HCT116 (cell line): Measurements from ENCODE around the gene DRGX. TPM values are rescaled to one million over a fixed set of nuclear protein-coding genes. Genes with fewer than 3 reads are reported as not detected.

ENCODE experiments used
- ATAC-seq: fragments of 200-7000 bp; cut with Tn5 transposase; 2 replicates; pipeline ENCODE4 v1.9.1; 2020; ENCODE audit warnings: mild to moderate bottlenecking, moderate library complexity
- BruUV-seq: library from RNA; stranded (reverse); fragments of 400-500 nt; replicated peaks from 2 replicates; lab custom pipeline; 2021; lab: Mats Ljungman, UMichigan
- CTCF ChIA-PET: fragments of 300-600 bp; sonication (Branson Sonifier 250); formaldehyde crosslinking; loops from one replicate; lab custom pipeline; 2021; ENCODE audit warnings: antibody characterized with exemption; lab: Charles Lee
- POLR2A ChIA-PET: fragments of 300-600, 350-600 bp; sonication (Branson Sonifier 250); formaldehyde crosslinking; loops from one replicate; lab custom pipeline; 2021; ENCODE audit warnings: antibody characterized with exemption; lab: Charles Lee
- RAD21 ChIA-PET, 2 experiments: fragments of 300-600 bp; sonication (Branson Sonifier 250); formaldehyde crosslinking; loops; one replicate each; lab custom pipeline; 2023; ENCODE audit warnings: low total read pairs in 2 of 2; ENCODE audit not compliant: uncharacterized antibody in 2 of 2, unreplicated experiment in 2 of 2, low non-redundant PET in 1 of 2; lab: Charles Lee
- DNase-seq: peaks from one replicate; pipeline ENCODE4 v3.0.0-alpha.2; 2010; ENCODE audit warnings: low read depth, low spot score
- H2AFZ ChIP-seq: fragments of 200-600 bp; shearing (Covaris generic), sonication (generic); 2 replicates; pipeline ENCODE4 v1.6.1; 2017; ENCODE audit warnings: low read depth, mixed run types, mixed read lengths, antibody characterized with exemption, low read length; ENCODE audit not compliant: poor library complexity, severe bottlenecking
- H3K27ac ChIP-seq: 2 replicates; pipeline ENCODE4 v1.5.1; 2012; ENCODE audit warnings: low read depth, low read length
- H3K27me3 ChIP-seq: fragments of 200-600 bp; sonication (generic); 2 replicates; pipeline ENCODE4 v1.6.1; 2016; ENCODE audit warnings: mixed run types, low read length, mixed read lengths; ENCODE audit not compliant: insufficient read depth
- H3K36me3 ChIP-seq, 2 experiments: fragments of 200-500 bp in 1 of 2; fragments of 200-600 bp in 1 of 2; sonication (Bioruptor generic) in 1 of 2; sonication (generic) in 1 of 2; 2 replicates each; pipeline versions ENCODE4 v1.5.1 to v1.6.1; 2014 to 2016; ENCODE audit warnings: low read length in 2 of 2, inconsistent platforms in 1 of 2, mixed read lengths in 1 of 2, mixed run types in 1 of 2; ENCODE audit not compliant: insufficient read depth in 2 of 2, control insufficient read depth in 1 of 2
- H3K4me1 ChIP-seq, 2 experiments: fragments of 200-600 bp in 1 of 2; sonication (generic) in 1 of 2; 2 replicates each; pipeline versions ENCODE4 v1.5.1 to v1.6.1; 2012 to 2017; ENCODE audit warnings: low read length in 2 of 2, inconsistent platforms in 1 of 2, mild to moderate bottlenecking in 1 of 2, mixed read lengths in 1 of 2, mixed run types in 1 of 2, moderate library complexity in 1 of 2; ENCODE audit not compliant: insufficient read depth in 2 of 2, control insufficient read depth in 1 of 2
- H3K4me2 ChIP-seq: fragments of 200-600 bp; sonication (generic); 2 replicates; pipeline ENCODE4 v1.6.1; 2017; ENCODE audit warnings: mixed run types, low read length, mixed read lengths
- H3K4me3 ChIP-seq, 2 experiments: fragments of 200-600 bp in 1 of 2; sonication (generic) in 1 of 2; replicated peaks in 1 of 2; 2 replicates each; pipeline ENCODE4 v1.5.1; 2011 to 2016; ENCODE audit warnings: low read length in 2 of 2, control low read depth in 1 of 2, low read depth in 1 of 2, mild to moderate bottlenecking in 1 of 2, mixed read lengths in 1 of 2, mixed run types in 1 of 2
- H3K79me2 ChIP-seq: fragments of 200-600 bp; sonication (generic); 2 replicates; pipeline ENCODE4 v1.6.1; 2017; ENCODE audit warnings: mild to moderate bottlenecking, mixed run types, low read length, moderate library complexity, mixed read lengths; ENCODE audit not compliant: insufficient read depth
- H3K9ac ChIP-seq: fragments of 200-600 bp; sonication (generic); 2 replicates; pipeline ENCODE4 v1.6.1; 2016; ENCODE audit warnings: low read length, mixed read lengths
- H3K9me2 ChIP-seq: fragments of 200-600 bp; sonication (generic), shearing (Covaris generic); 2 replicates; pipeline ENCODE4 v1.6.1; 2017; ENCODE audit warnings: mixed run types, mild to moderate bottlenecking, moderate library complexity; ENCODE audit not compliant: insufficient read depth
- H3K9me3 ChIP-seq, 2 experiments: fragments of 200-500 bp in 1 of 2; fragments of 200-600 bp in 1 of 2; sonication (Bioruptor generic) in 1 of 2; sonication (generic) in 1 of 2; 2 replicates each; pipeline ENCODE4 v1.6.1; 2014 to 2017; ENCODE audit warnings: low read length in 2 of 2, mixed read lengths in 2 of 2, inconsistent platforms in 1 of 2, low read depth in 1 of 2, mild to moderate bottlenecking in 1 of 2, mixed run types in 1 of 2, moderate library complexity in 1 of 2; ENCODE audit not compliant: control insufficient read depth in 1 of 2, insufficient read depth in 1 of 2
- H4K20me1 ChIP-seq: fragments of 200-600 bp; sonication (generic), shearing (Covaris generic); 2 replicates; pipeline ENCODE4 v1.6.1; 2017; ENCODE audit warnings: mixed run types, mild to moderate bottlenecking, moderate library complexity; ENCODE audit not compliant: insufficient read depth
- CEBPB ChIP-seq: IDR thresholded peaks from 2 replicates; pipeline ENCODE4 v1.6.1; 2012; ENCODE audit warnings: low read depth
- ELF1 ChIP-seq: IDR thresholded peaks from 2 replicates; pipeline ENCODE4 v1.6.1; 2012; ENCODE audit warnings: low read depth, borderline replicate concordance
- EZH2phosphoT487 ChIP-seq: fragments of 200-600 bp; IDR thresholded peaks from 2 replicates; pipeline ENCODE4 v1.6.1; 2018; ENCODE audit warnings: antibody characterized with exemption, borderline replicate concordance
- JUND ChIP-seq: IDR thresholded peaks from 2 replicates; pipeline ENCODE4 v1.6.1; 2012
- MAX ChIP-seq: IDR thresholded peaks from 2 replicates; pipeline ENCODE4 v1.6.1; 2012
- YY1 ChIP-seq: IDR thresholded peaks from 2 replicates; pipeline ENCODE4 v1.6.1; 2011; ENCODE audit warnings: low read length, low read depth, moderate library complexity, mild to moderate bottlenecking; ENCODE audit not compliant: insufficient replicate concordance; ENCODE audit errors: extremely low read depth
- ZBTB33 ChIP-seq: IDR thresholded peaks from 2 replicates; pipeline ENCODE4 v1.6.1; 2011; ENCODE audit warnings: mild to moderate bottlenecking, low read length, moderate library complexity; ENCODE audit not compliant: insufficient replicate concordance; ENCODE audit errors: extremely low read depth
- intact Hi-C: fragments of 100-400 bp; cut with micrococcal nuclease; formaldehyde crosslinking; loops from 2 replicates; pipeline ENCODE4 v1.10.0; 2022
- total RNA-seq: library from RNA; stranded (reverse); gene quantifications from one replicate; pipeline ENCODE4 v1.2.1, GENCODE V29; 2021; ENCODE audit not compliant: unreplicated experiment
- TF ChIP-seq, protein P1 (sequence below), 3 experiments: fragments of 200-600 bp in 1 of 3; sonication (generic) in 1 of 3; IDR thresholded peaks in 2 of 3; conservative IDR thresholded peaks in 1 of 3; 2 replicates each; pipeline ENCODE4 v1.5.1; 2012 to 2017; ENCODE audit warnings: low read depth in 2 of 3, low read length in 2 of 3, antibody characterized with exemption in 1 of 3, borderline replicate concordance in 1 of 3, control low read depth in 1 of 3, mild to moderate bottlenecking in 1 of 3, mixed read lengths in 1 of 3, mixed run types in 1 of 3, moderate library complexity in 1 of 3; ENCODE audit not compliant: insufficient read depth in 1 of 3

The DRGX gene
- total RNA-seq, 1 experiment from 2014 or later = not detected

DNA sequence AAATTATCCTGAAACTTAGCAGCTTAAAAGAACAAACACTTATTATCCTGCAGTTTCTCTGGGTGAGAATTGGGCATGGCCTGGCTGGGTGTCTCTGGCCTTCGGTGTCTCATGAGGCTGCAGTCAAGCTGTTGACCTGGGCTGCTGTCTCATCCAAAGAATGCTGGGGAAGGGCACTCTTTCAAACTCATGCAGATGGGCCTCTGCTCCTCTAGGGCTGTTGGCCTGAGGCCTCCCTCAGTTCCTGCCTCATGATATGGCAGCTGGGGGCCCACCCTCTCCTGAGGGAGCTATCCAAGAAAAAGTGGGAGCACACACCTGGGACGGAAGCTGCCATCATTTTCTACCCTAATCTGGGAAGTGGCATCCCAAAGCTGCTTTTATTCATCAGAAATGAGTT lies 43.6 kb downstream of the DRGX start (continued):
- TF ChIP-seq ZBTB33 = no peak
- TF ChIP-seq MAX = no peak
- no peak for TF ChIP-seq EZH2phosphoT487
- no peak for TF ChIP-seq YY1
- TF ChIP-seq, protein P1, sequence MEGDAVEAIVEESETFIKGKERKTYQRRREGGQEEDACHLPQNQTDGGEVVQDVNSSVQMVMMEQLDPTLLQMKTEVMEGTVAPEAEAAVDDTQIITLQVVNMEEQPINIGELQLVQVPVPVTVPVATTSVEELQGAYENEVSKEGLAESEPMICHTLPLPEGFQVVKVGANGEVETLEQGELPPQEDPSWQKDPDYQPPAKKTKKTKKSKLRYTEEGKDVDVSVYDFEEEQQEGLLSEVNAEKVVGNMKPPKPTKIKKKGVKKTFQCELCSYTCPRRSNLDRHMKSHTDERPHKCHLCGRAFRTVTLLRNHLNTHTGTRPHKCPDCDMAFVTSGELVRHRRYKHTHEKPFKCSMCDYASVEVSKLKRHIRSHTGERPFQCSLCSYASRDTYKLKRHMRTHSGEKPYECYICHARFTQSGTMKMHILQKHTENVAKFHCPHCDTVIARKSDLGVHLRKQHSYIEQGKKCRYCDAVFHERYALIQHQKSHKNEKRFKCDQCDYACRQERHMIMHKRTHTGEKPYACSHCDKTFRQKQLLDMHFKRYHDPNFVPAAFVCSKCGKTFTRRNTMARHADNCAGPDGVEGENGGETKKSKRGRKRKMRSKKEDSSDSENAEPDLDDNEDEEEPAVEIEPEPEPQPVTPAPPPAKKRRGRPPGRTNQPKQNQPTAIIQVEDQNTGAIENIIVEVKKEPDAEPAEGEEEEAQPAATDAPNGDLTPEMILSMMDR (IDR thresholded peaks at IDR 0.05 in 2 of 3, conservative IDR thresholded peaks at IDR 0.05 in 1 of 3; ENCODE audit: borderline replicate concordance in 1 of 3, insufficient read depth in 1 of 3, low read depth in 2 of 3, low read length in 2 of 3) = no peak
- TF ChIP-seq ELF1 = no peak

DNA sequence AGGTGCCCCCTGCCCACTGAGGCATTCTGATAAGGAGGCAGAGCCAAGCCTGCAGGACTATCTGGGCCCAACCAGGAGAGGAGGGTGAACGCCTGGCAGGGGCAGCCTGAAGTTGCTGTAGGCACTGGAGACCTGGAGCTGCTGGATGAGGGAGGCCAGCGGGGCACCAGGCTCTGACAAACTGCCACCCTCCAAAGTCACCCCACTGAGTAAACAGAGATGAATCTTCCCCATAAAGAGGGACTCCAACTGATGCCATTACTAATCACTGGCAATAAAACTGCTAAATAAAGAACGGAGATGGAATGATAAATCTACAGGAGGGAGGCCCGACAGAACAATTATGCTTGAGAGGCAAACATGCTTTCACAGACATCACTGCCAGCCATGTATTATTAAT lies 44.2 kb downstream of the DRGX start:
- no peaks in the 10 kb centered on the region for H3K4me1 ChIP-seq
- H3K27me3 ChIP-seq = no peaks in the 10 kb centered on the region; the same call in 1 of the 2 replicates
- CTCF ChIA-PET = no interaction called here
- intact Hi-C loops = no loop called here
- TF ChIP-seq JUND (no peak), YY1 (no peak), ZBTB33 (no peak), CEBPB (no peak)
- TF ChIP-seq, all 23 proteins: peak for 0
- Histone ChIP-seq H3K9ac (no peak overlapping the region), H3K79me2 (no peaks in the 10 kb centered on the region), H2AFZ (no peak overlapping the region), H3K27ac (no peak overlapping the region), H3K36me3 (no peaks in the 10 kb centered on the region), H4K20me1 (no peaks in the 10 kb centered on the region), H3K9me2 (no peaks in the 10 kb centered on the region), H3K4me3 (no peak overlapping the region), H3K9me3 (no peaks in the 10 kb centered on the region; a peak in 1 of 4 replicates), H3K4me2 (no peak overlapping the region)
- RAD21 ChIA-PET = no interaction called here
- ATAC-seq (no peak), DNase-seq (no peak)
- POLR2A ChIA-PET = no interaction called here
- BruUV-seq = no TSS peak
